Activated CD8-positive, alpha-beta T cell treated with anti-CD3 and anti-CD28 coated beads for 36 hours (primary cell): ENCODE results near the gene SUN1. TPM values are rescaled to one million over a fixed set of nuclear protein-coding genes. Genes with fewer than 3 reads are reported as not detected.

Source experiments
- ATAC-seq: fragments of 200-7000 bp; cut with Tn5 transposase; one replicate; pipeline ENCODE4 v1.10.0; 2021; ENCODE audit warnings: mild to moderate bottlenecking, moderate library complexity
- CTCF ChIA-PET: fragments of 350-600 bp; sonication (Branson Sonifier 250); formaldehyde crosslinking; loops from one replicate; lab custom pipeline; 2021; ENCODE audit warnings: antibody characterized with exemption; lab: Charles Lee
- POLR2A ChIA-PET: fragments of 350-600 bp; sonication (Branson Sonifier 250); formaldehyde crosslinking; loops from one replicate; lab custom pipeline; 2021; ENCODE audit warnings: antibody characterized with exemption; lab: Charles Lee
- DNase-seq: peaks from one replicate; pipeline ENCODE4 v3.0.0-alpha.2; 2020
- H3K27ac Mint-ChIP-seq: one replicate; pipeline ENCODE4 v1.8.0; 2021; ENCODE audit warnings: mild to moderate bottlenecking, mixed read lengths
- H3K27me3 Mint-ChIP-seq: one replicate; pipeline ENCODE4 v1.8.0; 2021; ENCODE audit warnings: mixed read lengths
- H3K36me3 Mint-ChIP-seq: one replicate; pipeline ENCODE4 v1.8.0; 2021; ENCODE audit warnings: low read depth, mixed read lengths
- H3K4me1 Mint-ChIP-seq: one replicate; pipeline ENCODE4 v1.8.0; 2021; ENCODE audit warnings: low read depth, mixed read lengths
- H3K4me3 Mint-ChIP-seq: one replicate; pipeline ENCODE4 v1.8.0; 2021; ENCODE audit warnings: mild to moderate bottlenecking, moderate library complexity, mixed read lengths
- H3K9me3 Mint-ChIP-seq: one replicate; pipeline ENCODE4 v1.8.0; 2021; ENCODE audit warnings: mixed read lengths
- intact Hi-C: fragments of 100-400 bp; cut with micrococcal nuclease; formaldehyde crosslinking; loops from one replicate; pipeline ENCODE4 v1.10.0; 2022
- total RNA-seq, 2 experiments: library from RNA; stranded (reverse); gene quantifications; one replicate each; pipeline ENCODE4 v1.2.3, GENCODE V29; 2021
- TF ChIP-seq, protein P1 (sequence below): fragments of 200-600 bp; IDR thresholded peaks from one replicate; pipeline ENCODE4 v1.8.0; 2022; ENCODE audit warnings: antibody characterized with exemption, mild to moderate bottlenecking

Gene SUN1
- total RNA-seq, 2 experiments from 2014 or later: 71.3 to 71.6 TPM

- H3K36me3 Mint-ChIP-seq: peaks cover 22% of the 10 kb centered on the region
- H3K4me3 Mint-ChIP-seq: no peak overlapping the region
- no peaks in the 10 kb centered on the region for H3K9me3 Mint-ChIP-seq
- POLR2A ChIA-PET: interaction anchor here (0.8 kb wide), 1 partner anchor 12 kb away, joined by 3 read pairs; no protein-coding TSS in a partner anchor
- no peak overlapping the region for H3K27ac Mint-ChIP-seq
- DNase-seq (no peak), ATAC-seq (no peak)
- intact Hi-C loops: no loop called here
- H3K27me3 Mint-ChIP-seq: no peaks in the 10 kb centered on the region
- TF ChIP-seq, protein P1, sequence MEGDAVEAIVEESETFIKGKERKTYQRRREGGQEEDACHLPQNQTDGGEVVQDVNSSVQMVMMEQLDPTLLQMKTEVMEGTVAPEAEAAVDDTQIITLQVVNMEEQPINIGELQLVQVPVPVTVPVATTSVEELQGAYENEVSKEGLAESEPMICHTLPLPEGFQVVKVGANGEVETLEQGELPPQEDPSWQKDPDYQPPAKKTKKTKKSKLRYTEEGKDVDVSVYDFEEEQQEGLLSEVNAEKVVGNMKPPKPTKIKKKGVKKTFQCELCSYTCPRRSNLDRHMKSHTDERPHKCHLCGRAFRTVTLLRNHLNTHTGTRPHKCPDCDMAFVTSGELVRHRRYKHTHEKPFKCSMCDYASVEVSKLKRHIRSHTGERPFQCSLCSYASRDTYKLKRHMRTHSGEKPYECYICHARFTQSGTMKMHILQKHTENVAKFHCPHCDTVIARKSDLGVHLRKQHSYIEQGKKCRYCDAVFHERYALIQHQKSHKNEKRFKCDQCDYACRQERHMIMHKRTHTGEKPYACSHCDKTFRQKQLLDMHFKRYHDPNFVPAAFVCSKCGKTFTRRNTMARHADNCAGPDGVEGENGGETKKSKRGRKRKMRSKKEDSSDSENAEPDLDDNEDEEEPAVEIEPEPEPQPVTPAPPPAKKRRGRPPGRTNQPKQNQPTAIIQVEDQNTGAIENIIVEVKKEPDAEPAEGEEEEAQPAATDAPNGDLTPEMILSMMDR: no peak
- H3K4me1 Mint-ChIP-seq: peaks cover 46% of the 10 kb centered on the region
- CTCF ChIA-PET: no interaction called here
These were observed 7.6 kb upstream of the SUN1 start for GRCh38 chr7:824664-825063.

DNA sequence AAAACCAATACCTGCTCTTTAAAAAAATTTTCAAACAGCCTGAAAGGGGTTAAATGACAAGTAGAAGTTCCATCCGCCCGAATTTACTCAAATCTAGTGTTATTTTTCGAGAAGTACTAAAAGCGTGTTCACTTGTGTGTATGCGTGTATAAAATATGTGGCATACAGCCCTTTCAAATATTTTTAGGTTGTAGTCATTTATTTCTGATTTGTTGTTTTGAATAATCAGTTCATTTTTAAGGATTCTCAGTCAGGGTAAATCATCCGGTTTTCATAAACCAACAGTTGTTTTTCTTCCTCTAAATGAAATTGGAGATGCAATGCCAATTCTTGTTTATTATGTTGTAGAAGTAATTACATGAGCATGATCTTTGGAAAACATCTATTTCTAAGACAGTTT lies 6.9 kb upstream of the SUN1 start:
- Mint-ChIP-seq H3K9me3 (no peaks in the 10 kb centered on the region), H3K4me3 (no peak overlapping the region), H3K27ac (no peak overlapping the region), H3K27me3 (no peaks in the 10 kb centered on the region), H3K4me1 (peaks cover 45% of the 10 kb centered on the region), H3K36me3 (peaks cover 22% of the 10 kb centered on the region)
- DNase-seq: no peak
- intact Hi-C loops: no loop called here
- CTCF ChIA-PET: interaction anchor here (1.8 kb wide), 1 partner anchor 48 kb away, joined by 5 read pairs; no protein-coding TSS in a partner anchor
- TF ChIP-seq, protein P1: no peak
- no peak for ATAC-seq
- POLR2A ChIA-PET: interaction anchor here (0.8 kb wide), 1 partner anchor 12 kb away, joined by 3 read pairs; no protein-coding TSS in a partner anchor

DNA sequence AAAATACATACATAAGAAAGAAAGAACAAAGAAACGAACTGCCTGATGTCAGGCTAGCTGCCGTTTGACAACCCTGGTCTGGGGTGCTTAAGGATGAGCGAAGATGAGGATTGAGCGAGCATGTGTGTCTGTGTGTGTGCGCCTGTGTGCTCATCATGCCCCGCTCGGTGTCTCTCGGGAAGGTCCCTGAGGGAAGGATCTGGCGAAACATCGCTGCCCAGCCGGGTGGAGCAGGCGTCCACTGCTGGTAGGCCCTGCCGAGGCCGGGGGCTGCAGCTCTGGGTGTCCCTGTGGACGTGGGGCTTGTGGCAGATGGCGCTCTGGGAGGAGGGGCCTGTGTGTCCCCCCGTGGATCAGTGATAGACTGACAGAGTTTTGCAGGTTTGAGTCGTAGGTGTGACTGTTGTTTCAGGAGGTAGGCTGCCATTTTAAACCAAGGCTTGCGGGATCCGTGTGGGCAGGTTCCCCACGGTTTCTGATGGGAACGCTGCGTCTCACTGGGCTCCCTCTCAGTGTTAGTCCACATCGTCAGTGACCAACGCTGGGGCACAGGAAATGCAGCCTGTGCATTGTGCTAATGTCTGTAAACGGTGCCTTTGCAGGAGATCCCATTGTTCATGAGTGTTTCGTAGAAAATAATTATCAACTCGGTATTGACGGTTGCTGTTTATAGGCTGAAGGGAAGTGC lies 5.9 kb upstream of the SUN1 start:
- DNase-seq (no peak), ATAC-seq (no peak)
- TF ChIP-seq, protein P1: no peak
- Mint-ChIP-seq H3K27me3 (no peaks in the 10 kb centered on the region), H3K4me1 (peaks cover 46% of the 10 kb centered on the region), H3K36me3 (peaks cover 19% of the 10 kb centered on the region), H3K9me3 (no peaks in the 10 kb centered on the region), H3K27ac (no peak overlapping the region), H3K4me3 (no peak overlapping the region)
- CTCF ChIA-PET: interaction anchor here (0.6 to 1.8 kb wide), 2 partner anchors 47 to 426 kb away, joined by 3 to 5 read pairs; no protein-coding TSS in a partner anchor
- intact Hi-C loops: no loop called here
- POLR2A ChIA-PET: no interaction called here

DNA sequence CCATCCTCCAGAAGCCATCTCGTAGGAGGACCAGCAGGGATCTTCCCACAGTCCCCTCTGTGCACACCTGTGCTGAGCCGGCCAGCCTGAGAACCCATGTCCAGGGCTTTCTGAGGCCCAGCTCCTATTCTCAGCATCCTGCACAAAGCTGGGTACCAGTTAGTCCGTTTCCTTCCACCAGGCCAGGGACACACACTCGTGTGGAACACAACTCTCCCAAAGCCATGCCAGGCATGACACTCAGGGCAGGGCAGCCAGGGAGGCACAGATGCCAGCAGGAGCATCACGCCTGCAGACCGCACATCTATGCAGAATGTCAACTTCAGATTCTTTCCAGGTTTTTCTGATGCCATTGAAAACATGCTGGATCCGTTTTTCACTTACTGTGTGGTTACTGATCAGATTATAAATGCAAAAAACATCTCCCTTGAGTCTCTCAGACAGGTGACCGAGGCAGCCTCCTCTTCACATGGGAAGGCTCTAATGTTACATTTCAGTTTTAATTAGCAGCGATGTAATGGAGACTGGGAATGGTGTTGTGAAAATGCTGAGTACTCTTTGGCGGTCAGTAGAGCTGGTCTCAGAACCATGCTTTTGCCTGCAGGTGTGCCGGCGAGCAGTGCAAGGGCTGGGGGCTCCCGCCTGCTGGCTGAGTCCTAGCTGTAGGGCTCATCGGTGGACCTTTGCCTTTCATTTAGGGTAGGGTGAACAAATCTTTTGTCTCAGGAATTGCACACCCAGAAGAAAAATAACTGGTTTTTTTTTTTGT lies 3.3 kb upstream of the SUN1 start:
- Mint-ChIP-seq H3K4me1 (peaks cover 53% of the 10 kb centered on the region), H3K36me3 (peaks cover 18% of the 10 kb centered on the region), H3K4me3 (no peak overlapping the region), H3K27ac (no peak overlapping the region), H3K27me3 (no peaks in the 10 kb centered on the region), H3K9me3 (no peaks in the 10 kb centered on the region)
- DNase-seq: no peak
- intact Hi-C loops: no loop called here
- POLR2A ChIA-PET: no interaction called here
- TF ChIP-seq, protein P1: no peak
- CTCF ChIA-PET: interaction anchor here (0.9 to 2.1 kb wide), 2 partner anchors 12 to 44 kb away, joined by 3 to 9 read pairs; no protein-coding TSS in a partner anchor
- no peak for ATAC-seq

- no peak for DNase-seq
- Mint-ChIP-seq H3K27me3 (no peaks in the 10 kb centered on the region), H3K27ac (no peak overlapping the region), H3K4me3 (no peak overlapping the region), H3K9me3 (no peaks in the 10 kb centered on the region), H3K36me3 (peaks cover 18% of the 10 kb centered on the region), H3K4me1 (peaks cover 51% of the 10 kb centered on the region)
- POLR2A ChIA-PET: no interaction called here
- TF ChIP-seq, protein P1: no peak
- CTCF ChIA-PET: no interaction called here
- ATAC-seq: no peak
- intact Hi-C loops: no loop called here
These were observed 2.2 kb upstream of the SUN1 start for GRCh38 chr7:830069-830468.
